Stimulated activated CD8-positive, alpha-beta memory T cell treated with anti-CD3 and anti-CD28 coated beads, Interleukin-12 subunit alpha, Interleukin-12 subunit beta, amount 100 ng/mL, for 1 hour (primary cell): ENCODE results near the gene KRT31.
A peak's percentile ranks its signal among the peaks of the same experiment; 100 is the strongest.
"Not testable (repeated sequence)": the region's sequence is repeated elsewhere in the genome, so short reads cannot be mapped to it uniquely, and the experiment has no call there.

Experiments used
- DNase-seq: peaks from one replicate; pipeline ENCODE4 v3.0.0-alpha.2; 2020; ENCODE audit warnings: low read depth

The KRT31 gene

DNA sequence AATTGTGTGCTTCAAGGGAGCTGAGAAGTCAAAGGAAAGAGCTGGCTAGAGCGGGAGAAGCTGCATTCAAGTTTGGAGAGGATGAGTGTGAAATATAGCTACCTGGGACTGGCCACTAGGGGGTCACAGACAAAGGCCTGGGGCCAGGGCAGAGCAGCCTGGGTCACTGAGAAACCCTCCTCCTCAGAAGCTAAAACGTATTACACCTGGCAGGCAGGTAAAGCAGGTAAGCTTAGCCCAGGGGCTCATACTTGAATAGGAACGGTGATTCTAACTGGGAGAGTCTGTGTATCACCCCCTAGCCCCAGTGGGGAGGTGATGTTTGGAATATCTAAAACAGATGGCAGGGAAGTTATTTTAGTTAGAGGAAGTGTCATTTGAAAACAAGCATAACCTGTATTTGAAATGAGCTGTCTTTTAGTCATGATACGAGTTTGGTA, 20.2 kb upstream of the KRT31 start:
- DNase-seq, result no peak

DNA sequence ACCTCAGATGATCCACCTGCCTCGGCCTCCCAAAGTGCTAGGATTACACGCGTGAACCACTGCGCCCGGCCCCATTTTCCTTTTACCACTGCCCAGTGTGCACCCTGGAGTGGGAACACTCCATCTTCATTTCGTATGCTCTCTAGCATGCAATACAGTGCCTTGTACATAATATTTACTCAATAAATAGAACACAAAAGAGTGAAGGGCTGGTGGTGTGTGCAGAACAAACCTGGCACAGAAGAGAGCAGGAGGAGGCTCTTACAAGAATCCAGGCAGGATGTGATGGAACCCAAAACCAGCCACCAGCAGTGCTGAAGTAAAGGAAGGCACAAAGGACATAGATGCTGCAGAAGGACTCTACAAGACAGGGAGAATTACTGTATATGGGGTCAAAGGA, 19.7 kb upstream of the KRT31 start:
- no peak for DNase-seq

DNA sequence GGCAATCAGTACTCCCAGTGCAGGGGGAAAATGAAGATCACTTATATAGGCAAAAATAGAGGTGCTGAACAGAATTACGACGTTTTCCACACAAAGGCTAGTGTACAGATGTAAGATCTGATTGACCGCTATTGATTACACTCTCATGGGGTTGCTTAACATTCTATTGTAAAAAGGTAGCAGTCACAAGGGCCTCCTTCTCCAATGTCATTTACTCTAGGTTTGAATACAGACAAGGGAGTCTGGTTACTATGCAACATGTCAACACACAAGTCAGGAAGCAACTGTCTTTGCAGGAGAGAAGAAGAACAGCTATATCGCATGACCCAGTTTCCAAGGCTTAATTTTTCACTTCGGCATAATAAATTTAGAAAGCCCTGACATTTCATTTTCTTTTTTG, 19.1 kb upstream of the KRT31 start:
- no peak for DNase-seq

DNA sequence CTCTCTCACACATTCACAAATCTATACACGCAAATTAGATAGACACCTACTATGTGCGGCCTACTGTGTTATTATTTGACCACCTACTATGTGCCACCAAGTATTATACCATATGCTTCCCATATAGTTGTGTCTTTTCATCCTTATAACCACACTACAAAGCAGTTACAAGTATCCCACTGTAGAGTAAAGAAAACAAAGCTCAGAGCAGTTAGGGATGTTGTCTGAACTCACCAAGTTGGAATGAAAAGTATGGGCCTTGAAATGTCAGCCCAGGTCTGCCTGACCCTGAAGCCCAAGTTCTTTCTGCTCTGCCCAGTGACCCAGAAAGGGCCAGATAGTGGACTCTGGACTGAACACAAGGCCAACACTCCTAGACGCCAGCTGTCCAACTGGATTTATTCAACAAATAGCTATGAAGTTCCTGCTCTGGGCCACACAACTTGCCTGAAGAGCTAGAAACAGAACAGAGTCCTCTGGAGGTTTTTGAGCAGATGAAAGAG, 18.5 kb upstream of the KRT31 start:
- no peak for DNase-seq

DNA sequence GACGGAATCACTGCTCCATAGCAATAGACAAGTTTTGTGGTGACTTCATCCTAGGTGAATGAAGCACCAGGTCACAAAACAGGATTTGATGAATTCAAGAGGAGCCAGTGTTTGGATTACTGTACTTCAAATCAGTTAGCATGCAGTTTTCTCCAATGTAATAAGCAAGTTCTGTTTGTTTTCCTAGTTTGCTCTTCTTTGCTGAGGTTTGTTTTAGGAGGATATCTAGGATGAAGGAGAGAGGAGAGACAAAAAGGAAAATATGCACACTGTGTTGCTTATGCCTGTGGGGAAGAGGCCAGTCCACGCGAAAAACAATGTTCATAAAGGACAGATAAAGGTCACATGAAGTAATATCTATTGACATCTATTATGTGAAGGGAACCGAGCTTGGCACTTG, 18.0 kb upstream of the KRT31 start:
- DNase-seq, result no peak

DNA sequence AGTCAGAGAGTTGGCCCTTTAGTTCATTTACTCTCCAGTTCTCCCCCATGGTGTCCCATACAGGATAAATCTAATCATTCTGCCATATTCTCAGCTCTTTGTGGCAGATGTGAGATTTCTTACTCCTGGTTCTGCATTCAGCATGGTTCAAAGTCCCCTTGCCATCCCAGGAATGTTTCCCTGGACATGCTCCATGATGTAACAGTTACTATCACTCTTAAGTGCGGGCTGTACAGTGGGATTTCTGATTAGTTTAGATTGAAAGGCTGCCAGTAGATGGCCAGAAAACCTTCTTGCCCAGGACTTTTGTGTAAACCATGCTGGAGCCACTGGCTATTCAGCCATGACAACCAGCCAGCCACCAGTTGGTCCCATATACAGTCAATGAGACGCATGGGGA, 16.6 kb upstream of the KRT31 start:
- DNase-seq, result no peak

DNA sequence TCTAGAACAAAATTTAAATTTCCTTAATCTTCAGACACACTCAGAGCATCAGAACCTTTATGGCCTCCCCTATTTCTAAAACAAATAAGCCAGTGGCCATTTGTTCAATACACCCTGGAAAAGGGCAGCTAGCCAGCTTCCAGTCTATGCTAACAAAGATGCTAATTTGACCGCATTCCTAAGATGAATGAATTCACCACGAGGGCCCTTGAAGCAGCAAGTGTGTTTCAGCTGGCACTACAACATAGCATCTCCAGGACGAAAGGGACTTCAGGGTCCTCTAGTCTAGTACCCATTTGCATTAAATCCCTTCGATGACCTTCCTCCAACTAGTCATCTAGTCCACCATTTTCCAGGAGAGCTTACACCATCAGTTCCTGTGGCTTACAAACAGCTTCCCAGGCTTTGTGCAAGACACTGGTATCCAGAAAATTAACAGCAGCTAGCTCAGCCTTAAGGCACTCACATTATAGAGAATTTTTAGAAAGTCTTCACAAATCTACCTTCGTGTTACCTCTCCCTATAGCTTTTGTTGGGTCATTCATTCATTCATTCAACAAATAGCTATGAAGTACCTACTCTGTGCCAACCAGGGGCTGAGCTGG, 16.0 kb upstream of the KRT31 start:
- no peak for DNase-seq

DNA sequence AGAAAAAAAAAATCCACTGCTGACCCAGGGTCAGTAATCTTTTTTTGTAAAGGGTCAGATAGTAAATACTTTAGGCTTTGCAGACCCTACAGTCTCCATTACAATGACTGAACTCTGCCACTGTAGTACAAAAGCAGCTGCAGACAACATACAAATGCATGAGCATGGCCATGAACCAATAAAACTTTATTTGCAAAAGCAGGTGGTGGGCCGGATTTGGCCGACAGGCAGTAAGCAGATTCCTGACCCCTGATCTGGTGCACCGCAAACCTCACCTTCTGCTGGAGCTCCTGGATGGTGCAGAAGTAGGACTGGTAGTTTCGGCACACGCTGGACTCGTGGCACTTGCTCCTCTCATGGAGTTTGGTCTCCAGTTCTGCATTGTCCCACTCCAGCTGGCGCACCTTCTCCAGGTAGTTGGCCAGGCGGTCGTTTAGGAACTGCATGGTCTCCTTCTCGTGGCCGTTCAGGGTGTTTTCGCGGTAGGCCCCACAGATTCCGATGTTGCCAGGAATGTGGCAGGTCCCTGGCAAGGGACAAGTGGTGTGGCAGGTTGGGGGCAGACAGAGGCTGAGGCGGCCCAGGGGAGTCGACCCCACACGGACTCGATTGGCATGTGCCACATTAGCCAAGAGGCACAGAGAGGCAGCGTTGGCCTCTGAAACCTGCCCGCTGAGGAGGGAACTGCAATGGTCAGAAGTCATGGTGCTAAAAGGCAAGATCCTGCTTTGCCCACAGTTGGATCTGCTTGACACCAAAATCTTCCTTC, 13.8 kb upstream of the KRT31 start:
- DNase-seq, result no peak

DNA sequence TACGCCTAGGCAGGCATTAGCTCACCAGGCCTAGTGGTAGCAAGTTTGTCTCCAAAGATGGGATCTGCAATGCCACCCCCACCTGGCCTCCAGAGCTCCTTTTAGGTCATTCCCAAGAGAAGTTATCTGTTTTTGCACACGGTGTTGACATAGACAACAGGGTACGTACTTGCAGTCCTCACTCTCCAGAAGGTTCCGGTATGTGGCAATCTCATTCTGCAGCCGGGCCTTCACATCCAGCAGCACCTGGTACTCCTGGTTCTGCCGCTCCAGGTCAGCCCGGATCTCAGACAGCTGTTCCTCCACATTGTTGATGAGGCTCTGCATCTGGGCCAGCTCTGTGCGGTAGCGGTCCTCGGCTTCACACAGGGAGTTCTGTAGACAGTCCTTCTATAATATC, 9.8 kb upstream of the KRT31 start:
- DNase-seq, result no peak

DNA sequence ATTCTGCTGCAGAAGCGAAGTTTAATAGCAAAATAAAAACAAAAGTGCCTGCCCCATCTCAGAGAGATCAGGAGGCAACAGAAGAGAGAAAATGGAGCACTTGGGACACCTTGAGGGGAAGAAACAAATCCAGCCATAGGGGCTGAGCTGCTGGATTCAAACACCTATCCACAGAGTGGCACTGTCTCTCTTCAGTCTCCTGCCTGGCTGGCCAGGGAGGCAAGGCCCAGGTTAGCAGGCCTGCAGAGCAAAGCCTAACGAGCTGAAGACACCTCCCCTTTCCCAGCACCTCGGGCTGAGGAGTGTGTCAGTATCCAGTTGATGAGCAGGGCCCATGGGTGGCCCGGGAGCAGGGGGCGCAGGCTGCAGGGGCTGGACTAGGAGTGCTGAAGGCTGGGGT, 8.8 kb upstream of the KRT31 start:
- no peak for DNase-seq

DNA sequence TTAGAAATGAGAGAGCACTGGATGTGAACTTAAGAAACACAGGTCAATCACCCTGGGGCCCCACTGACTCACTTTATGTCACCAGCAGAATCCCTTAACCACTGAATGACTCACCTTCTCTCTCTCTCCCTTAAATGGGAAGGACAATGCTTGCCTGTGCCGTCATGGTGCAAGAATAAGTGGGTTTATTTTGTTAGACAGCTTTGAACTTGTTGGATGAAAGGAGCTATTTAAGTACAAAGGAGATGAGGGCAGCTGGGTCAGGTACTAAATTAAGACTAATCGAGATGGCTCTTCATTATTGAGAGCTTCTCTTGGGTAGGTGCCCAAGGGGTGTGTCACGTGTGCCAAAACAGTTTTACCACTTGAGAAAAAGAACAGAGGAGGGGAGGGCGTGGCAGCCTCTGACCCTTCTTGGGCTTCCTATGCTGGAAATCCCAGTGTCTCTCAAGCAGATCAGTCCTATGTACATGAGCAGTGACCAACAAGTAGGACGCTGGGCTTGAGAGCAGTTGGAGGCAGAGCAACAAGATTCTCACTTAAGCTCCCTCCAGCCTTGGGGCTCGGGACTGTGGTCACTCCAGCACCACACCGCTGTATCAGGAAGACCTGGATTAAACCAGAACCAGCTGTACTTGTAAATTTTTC, 6.7 kb upstream of the KRT31 start:
- DNase-seq, result peak; percentile 9

DNA sequence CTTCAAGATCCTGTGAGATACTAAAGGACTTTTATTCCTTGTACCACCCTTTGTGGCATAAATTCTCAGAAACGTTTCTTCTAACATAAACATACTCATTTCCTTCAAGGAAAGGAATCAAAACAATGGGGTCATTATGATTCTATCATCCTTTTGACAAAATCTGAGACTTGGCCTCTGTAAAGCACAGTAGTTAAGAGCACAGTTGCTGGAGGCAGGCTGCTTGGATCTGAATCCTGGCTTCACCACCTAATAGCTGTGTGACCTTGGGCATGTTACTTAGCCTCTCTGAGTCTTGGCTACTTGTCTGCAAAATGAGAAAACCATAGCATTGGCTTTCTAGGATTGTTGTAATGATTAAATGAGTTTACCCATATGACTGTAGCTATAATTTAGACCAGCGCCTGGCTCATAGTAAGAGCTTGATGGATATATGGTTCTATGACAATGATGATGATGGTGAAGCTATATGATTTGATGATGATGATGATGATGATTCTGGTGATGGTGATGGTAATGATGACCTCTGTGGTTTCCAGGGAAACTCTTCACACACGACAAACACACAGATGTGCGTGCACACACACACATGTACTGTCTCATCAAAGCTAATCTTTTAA, 6.1 kb upstream of the KRT31 start:
- no peak for DNase-seq

DNA sequence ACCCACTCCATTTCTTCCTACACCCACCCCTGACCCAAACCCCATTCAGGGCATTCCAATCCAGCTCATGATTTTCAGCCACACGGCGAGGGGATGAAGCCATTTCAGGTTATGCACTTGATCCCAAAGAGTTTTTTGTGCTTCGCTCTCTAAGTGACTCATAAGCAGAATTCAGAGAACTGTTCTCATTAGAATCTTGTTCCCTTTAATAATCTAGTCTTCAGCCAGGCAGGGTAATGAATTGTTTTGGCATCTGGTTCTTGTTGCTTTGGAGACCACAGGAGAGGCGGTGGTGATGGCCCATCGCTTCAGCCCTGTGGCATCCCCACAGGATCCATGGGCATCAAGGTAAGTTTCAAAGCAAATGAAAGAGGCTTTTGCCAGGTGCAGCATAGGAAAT, 4.8 kb upstream of the KRT31 start:
- no peak for DNase-seq

DNA sequence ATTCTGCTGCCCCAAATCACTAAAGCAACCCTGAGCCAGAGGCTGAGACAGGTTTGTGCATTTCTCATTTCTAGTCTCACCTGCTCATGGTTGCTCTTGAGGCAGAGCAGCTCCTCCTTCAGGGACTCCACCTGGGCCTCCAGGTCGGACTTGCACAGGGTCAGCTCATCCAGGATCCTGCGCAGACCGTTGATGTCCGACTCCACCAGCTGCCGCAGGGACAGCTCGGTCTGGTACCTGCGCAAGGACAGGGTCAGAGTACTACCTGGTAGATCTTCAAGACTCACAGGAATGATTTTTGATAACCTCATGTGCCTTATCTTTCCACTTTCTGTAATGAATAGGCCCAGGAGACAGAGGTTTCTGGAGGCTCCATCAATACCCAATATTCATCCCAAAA, 1.1 kb downstream of the KRT31 start:
- no peak for DNase-seq

DNA sequence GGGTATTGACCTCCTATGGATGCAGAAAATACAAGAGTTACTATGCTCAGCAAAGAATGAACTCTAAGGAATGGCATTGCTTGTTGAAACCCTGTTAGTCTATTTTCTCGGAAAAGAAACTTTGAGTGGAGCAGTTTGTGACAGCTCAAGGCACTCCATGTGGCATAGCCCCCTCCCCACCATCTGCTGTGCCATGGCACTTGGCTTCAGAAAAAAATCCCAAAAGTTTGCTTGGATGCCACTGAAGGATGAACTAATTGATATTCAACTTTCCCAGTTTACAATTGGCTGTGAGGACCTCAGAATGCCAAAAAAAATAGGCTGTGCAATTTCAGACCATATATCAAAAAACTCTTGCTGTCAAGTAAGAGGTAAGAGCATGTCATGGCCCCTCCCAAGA, 1.8 kb downstream of the KRT31 start:
- DNase-seq, result no peak

DNA sequence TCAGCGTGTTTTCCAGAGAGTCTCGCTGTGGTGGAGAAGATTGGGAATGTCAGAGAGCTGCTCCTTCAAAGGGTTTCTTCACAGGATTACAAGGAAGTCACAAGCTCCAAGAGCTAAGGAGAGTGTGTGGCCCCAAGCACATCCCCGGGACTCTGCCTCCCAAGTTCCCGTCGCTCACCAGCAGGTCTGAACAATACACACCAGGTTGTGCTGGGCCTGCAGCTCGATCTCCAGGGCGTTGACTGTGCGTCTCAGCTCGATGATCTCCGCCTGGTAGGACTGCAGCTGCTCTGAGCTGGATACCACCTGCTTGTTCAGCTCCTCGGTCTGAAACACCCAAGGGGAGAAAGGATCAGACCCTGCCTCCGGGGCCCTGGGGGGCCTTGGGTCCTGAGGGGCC, 2.4 kb downstream of the KRT31 start:
- DNase-seq, result not testable (repeated sequence)

DNA sequence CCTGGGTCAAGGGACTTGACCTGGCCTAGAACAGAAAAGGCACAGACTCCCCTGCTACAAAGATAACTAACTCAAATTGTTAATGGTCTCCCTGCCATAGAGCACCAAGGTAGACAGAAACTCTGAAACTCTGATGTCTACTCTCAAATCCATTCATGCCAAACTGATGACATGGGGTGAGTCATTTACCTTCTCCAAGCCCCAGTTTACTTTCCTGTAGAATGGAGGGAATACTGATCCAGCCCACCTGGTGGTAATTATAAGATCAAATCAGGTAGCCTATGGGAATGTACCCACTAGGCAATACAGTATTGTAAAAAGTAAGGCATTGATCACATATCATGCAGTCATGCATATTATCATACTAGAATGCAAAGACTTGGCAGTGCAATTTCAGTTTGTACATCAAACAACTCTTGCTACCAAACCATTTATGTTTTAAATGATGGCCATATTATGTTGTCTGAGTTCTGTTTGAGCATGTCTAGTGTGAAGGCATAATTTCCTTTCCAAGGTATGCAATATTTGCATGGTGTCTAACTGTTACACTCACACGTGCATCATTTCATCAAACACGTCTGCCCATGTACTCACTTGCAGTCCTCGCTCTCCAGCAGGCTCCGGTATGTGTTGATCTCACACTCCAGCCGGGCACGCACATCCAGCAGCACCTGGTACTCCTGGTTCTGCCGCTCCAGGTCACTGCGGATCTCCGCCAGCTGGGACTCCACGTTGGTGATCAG, 3.0 kb downstream of the KRT31 start:
- DNase-seq, result no peak

DNA sequence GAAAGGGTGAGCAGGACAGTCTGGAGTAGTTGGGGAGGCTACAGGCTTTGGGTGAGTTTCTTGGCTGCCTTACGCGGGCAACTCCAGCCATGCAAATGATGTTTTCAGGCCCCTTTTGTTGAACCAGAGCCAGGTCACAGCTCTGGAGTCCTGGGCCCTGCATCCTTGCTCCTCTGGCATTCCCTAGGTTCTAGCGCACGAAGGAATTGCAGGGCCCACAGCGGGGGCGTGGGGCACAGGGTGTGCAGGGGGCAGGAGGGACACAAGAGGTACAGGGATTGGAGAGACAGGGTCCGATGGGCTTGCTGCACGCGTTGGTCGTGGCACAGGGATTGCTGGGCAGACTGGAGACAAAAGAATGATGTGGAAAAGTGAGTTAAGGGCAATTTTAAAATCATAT, 3.6 kb downstream of the KRT31 start:
- no peak for DNase-seq

DNA sequence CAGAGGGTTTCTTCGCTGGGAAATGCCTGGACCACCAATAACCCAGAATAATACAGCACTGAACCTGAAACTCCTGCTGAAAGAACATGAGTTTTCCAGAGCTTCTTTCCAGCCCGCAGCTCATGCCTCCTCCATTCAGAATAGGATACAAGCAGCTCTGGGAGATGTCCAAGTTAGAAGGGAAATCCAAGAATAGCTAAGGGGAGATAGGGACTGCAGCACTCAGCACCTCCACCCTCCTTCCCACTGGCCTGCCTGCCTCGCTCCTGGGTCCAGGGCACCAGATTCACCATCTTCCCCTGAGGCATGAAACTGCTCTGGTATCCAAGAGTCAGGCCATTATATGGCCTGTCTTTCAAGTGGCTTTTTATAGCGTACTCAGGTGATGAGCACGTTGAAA, 4.1 kb downstream of the KRT31 start:
- DNase-seq, result no peak

DNA sequence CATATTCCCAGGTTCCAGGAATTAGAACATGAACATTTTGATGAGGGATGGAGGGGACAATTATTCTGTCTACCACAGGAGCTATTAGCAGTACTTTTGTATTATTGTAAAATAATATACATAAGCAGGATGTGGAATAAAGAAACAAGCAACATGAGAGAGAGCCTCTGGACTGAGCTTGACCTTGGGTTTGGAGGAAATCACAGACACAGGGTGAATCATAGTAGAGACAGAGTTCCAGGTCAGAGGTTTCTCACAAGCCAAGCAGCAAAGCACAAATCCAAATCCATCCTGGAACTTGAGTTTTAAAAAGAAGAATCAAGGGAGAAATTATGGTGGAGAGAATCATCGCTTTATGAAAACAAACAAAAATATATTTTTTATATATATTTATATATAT, 5.1 kb downstream of the KRT31 start:
- no peak for DNase-seq

DNA sequence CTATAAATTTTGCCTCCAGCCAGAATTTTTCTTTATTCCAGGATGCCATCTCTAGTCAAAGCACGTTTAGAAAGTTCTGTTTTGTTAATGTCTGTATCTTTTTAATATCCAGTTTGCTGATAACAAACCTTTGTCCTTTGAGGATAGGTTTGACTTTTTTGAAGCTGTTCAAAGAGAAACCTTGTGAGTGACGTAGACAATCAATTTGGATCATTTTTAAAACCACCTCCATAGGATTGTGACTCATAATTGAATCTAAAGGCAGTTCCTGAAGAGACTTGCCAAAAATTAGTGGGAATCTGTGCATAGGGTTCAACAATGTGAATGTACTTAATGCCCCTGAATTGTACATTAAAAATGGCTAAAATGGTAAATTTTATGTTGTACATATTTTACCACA, 5.9 kb downstream of the KRT31 start:
- no peak for DNase-seq

DNA sequence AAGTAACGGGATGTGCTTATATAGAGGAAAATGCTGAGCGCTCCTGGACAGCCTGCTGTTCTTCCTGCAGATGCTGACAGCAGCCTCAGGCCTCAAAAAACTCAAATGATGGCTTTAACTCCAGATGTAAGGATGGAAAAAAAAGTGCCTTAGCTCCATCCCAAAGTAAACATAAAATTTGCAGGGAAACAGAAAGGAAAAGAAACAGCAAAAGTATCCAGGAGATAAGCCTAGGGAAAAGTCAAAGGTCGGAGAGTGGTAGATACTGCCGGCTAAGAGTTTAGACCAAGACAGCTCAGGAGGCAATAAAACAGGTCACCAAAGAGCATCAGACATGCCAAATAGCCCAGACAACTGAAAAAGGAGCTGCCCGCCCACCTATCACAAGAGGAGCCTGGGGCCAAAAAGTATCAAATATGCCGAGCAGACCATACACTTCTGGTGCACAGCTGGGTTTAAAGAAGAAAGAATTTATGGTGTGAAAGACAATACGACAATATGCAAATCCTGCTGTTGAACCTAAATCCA, 6.9 kb downstream of the KRT31 start:
- DNase-seq, result no peak
